WTC11 (cell line): ENCODE results near the gene RHOT1. TPM values are rescaled to one million over a fixed set of nuclear protein-coding genes. Genes with fewer than 3 reads are reported as not detected.

Experiments
- ATAC-seq: fragments of 200-7000 bp; cut with Tn5 transposase; 2 replicates; pipeline ENCODE4 v1.10.0; 2021; ENCODE audit warnings: mild to moderate bottlenecking, moderate library complexity
- CTCF ChIA-PET: fragments of 300-600 bp; sonication (Branson Sonifier 250); formaldehyde crosslinking; loops from one replicate; lab custom pipeline; 2021; ENCODE audit warnings: antibody characterized with exemption; lab: Charles Lee
- POLR2A ChIA-PET: fragments of 350-600 bp; sonication (Branson Sonifier 250); formaldehyde crosslinking; loops from one replicate; lab custom pipeline; 2021; ENCODE audit warnings: antibody characterized with exemption; lab: Charles Lee
- DNase-seq: peaks from one replicate; pipeline ENCODE4 v3.0.0; 2021; ENCODE audit warnings: low spot score
- H3K27ac Mint-ChIP-seq: 2 replicates; pipeline ENCODE4 v1.8.0; 2021; ENCODE audit warnings: mixed read lengths
- H3K27me3 Mint-ChIP-seq: 2 replicates; pipeline ENCODE4 v1.8.0; 2021; ENCODE audit warnings: low read depth, mild to moderate bottlenecking, moderate library complexity, mixed read lengths
- H3K36me3 Mint-ChIP-seq: 2 replicates; pipeline ENCODE4 v1.8.0; 2021; ENCODE audit warnings: mixed read lengths
- H3K4me1 Mint-ChIP-seq: 2 replicates; pipeline ENCODE4 v1.8.0; 2022; ENCODE audit warnings: mixed read lengths
- H3K4me3 Mint-ChIP-seq: 2 replicates; pipeline ENCODE4 v1.8.0; 2021; ENCODE audit warnings: mild to moderate bottlenecking, moderate library complexity, mixed read lengths
- H3K9me3 Mint-ChIP-seq: 2 replicates; pipeline ENCODE4 v1.8.0; 2021; ENCODE audit warnings: mixed read lengths
- ARID4B ChIP-seq: sonication (generic); formaldehyde crosslinking; IDR thresholded peaks from 2 replicates; pipeline ENCODE4 v1.8.0; 2023; ENCODE audit warnings: missing genetic modification reagents, mild to moderate bottlenecking, borderline replicate concordance
- CREB1 ChIP-seq: sonication (generic); formaldehyde crosslinking; IDR thresholded peaks from 2 replicates; pipeline ENCODE4 v1.8.0; 2023; ENCODE audit warnings: mild to moderate bottlenecking, missing genetic modification reagents
- CREM ChIP-seq: sonication (generic); formaldehyde crosslinking; IDR thresholded peaks from 2 replicates; pipeline ENCODE4 v1.8.1; 2022; ENCODE audit warnings: mild to moderate bottlenecking, missing genetic modification reagents, moderate library complexity
- E2F1 ChIP-seq: sonication (generic); formaldehyde crosslinking; IDR thresholded peaks from 2 replicates; pipeline ENCODE4 v1.8.0; 2022; ENCODE audit warnings: mild to moderate bottlenecking, missing genetic modification reagents
- E2F4 ChIP-seq: sonication (generic); formaldehyde crosslinking; IDR thresholded peaks from 2 replicates; pipeline ENCODE4 v1.8.1; 2022; ENCODE audit warnings: low read depth, mild to moderate bottlenecking, moderate library complexity, missing genetic modification reagents, borderline replicate concordance
- ELF4 ChIP-seq: sonication (generic); formaldehyde crosslinking; IDR thresholded peaks from 2 replicates; pipeline ENCODE4 v1.8.1; 2022; ENCODE audit warnings: low read depth, mild to moderate bottlenecking, moderate library complexity, missing genetic modification reagents
- ESRRA ChIP-seq: sonication (generic); formaldehyde crosslinking; IDR thresholded peaks from 2 replicates; pipeline ENCODE4 v1.8.1; 2022; ENCODE audit warnings: mild to moderate bottlenecking, missing genetic modification reagents, borderline replicate concordance
- ETV6 ChIP-seq: sonication (generic); formaldehyde crosslinking; IDR thresholded peaks from 2 replicates; pipeline ENCODE4 v1.8.1; 2022; ENCODE audit warnings: mild to moderate bottlenecking, missing genetic modification reagents
- MLX ChIP-seq: sonication (generic); formaldehyde crosslinking; IDR thresholded peaks from 2 replicates; pipeline ENCODE4 v1.8.1; 2023; ENCODE audit warnings: mild to moderate bottlenecking, missing genetic modification reagents, moderate library complexity
- NR2C2 ChIP-seq: sonication (generic); formaldehyde crosslinking; IDR thresholded peaks from 2 replicates; pipeline ENCODE4 v1.8.0; 2022; ENCODE audit warnings: mild to moderate bottlenecking, missing genetic modification reagents
- RORB ChIP-seq: fragments of 250-450 bp; sonication (Bioruptor Pico); IDR thresholded peaks from 2 replicates; pipeline ENCODE4 v1.9.0; 2021; ENCODE audit warnings: mild to moderate bottlenecking
- SMAD4 ChIP-seq: sonication (generic); formaldehyde crosslinking; IDR thresholded peaks from 2 replicates; pipeline ENCODE4 v1.8.0; 2022; ENCODE audit warnings: mild to moderate bottlenecking, missing genetic modification reagents
- TCF7 ChIP-seq: sonication (generic); formaldehyde crosslinking; IDR thresholded peaks from 2 replicates; pipeline ENCODE4 v1.8.0; 2022; ENCODE audit warnings: mild to moderate bottlenecking, low read depth, missing genetic modification reagents, moderate library complexity
- ZBTB21 ChIP-seq: sonication (generic); formaldehyde crosslinking; IDR thresholded peaks from 2 replicates; pipeline ENCODE4 v1.8.1; 2023; ENCODE audit warnings: mild to moderate bottlenecking, missing genetic modification reagents, borderline replicate concordance
- ZNF121 ChIP-seq: sonication (generic); formaldehyde crosslinking; IDR thresholded peaks from 2 replicates; pipeline ENCODE4 v1.8.0; 2023; ENCODE audit warnings: missing genetic modification reagents
- ZNF232 ChIP-seq: sonication (generic); formaldehyde crosslinking; IDR thresholded peaks from 2 replicates; pipeline ENCODE4 v1.8.0; 2022; ENCODE audit warnings: mild to moderate bottlenecking, missing genetic modification reagents
- ZNF263 ChIP-seq: sonication (generic); formaldehyde crosslinking; IDR thresholded peaks from 2 replicates; pipeline ENCODE4 v1.8.1; 2022; ENCODE audit warnings: low read depth, mild to moderate bottlenecking, moderate library complexity, missing genetic modification reagents
- ZNF281 ChIP-seq: sonication (generic); formaldehyde crosslinking; IDR thresholded peaks from 2 replicates; pipeline ENCODE4 v1.8.0; 2023; ENCODE audit warnings: mild to moderate bottlenecking, missing genetic modification reagents
- ZNF512 ChIP-seq: sonication (generic); formaldehyde crosslinking; IDR thresholded peaks from 2 replicates; pipeline ENCODE4 v1.8.1; 2022; ENCODE audit warnings: missing genetic modification reagents, borderline replicate concordance
- total RNA-seq: library from RNA; stranded (reverse); gene quantifications from 3 replicates; pipeline ENCODE4 v1.2.3, GENCODE V29; 2021

Gene RHOT1
- total RNA-seq, 1 experiment from 2014 or later, result 28.9 TPM

- ATAC-seq (no peak), DNase-seq (no peak)
- H3K27me3 Mint-ChIP-seq, result no peaks in the 10 kb centered on the region; the same call in 1 of the 2 replicates
- TF ChIP-seq NR2C2 (CRISPR knock-in tag), result no peak
- no peak for TF ChIP-seq SMAD4 (CRISPR knock-in tag)
- TF ChIP-seq ZBTB21, result no peak
- TF ChIP-seq E2F1 (CRISPR knock-in tag), result no peak
- no peak for TF ChIP-seq MLX
- TF ChIP-seq ZNF281 (CRISPR knock-in tag), result no peak
- TF ChIP-seq E2F4, result no peak
- no peak for TF ChIP-seq ZNF263 (CRISPR knock-in tag)
- TF ChIP-seq TCF7 (CRISPR knock-in tag), result no peak
- TF ChIP-seq ELF4 (CRISPR knock-in tag), result no peak
- TF ChIP-seq CREM (CRISPR knock-in tag), result no peak
- no peak for TF ChIP-seq ESRRA (CRISPR knock-in tag)
- TF ChIP-seq ETV6, result no peak
- TF ChIP-seq CREB1, result no peak
- no peak for TF ChIP-seq ZNF232
- no peak for TF ChIP-seq ZNF512 (CRISPR knock-in tag)
- TF ChIP-seq ARID4B (CRISPR knock-in tag), result no peak
- TF ChIP-seq RORB, result no peak
- TF ChIP-seq ZNF121 (CRISPR knock-in tag), result no peak
- ChIA-PET POLR2A (no interaction called here), CTCF (interaction anchor here (1.5 to 1.7 kb wide), 2 partner anchors 9 to 19 kb away, joined by 5 to 6 read pairs; no protein-coding TSS in a partner anchor)
- H3K4me1 Mint-ChIP-seq, result peaks cover 10% of the 10 kb centered on the region
- H3K4me3 Mint-ChIP-seq, result no peak overlapping the region
- H3K36me3 Mint-ChIP-seq, result no peaks in the 10 kb centered on the region
- H3K9me3 Mint-ChIP-seq, result no peaks in the 10 kb centered on the region
- H3K27ac Mint-ChIP-seq, result no peak overlapping the region
Measured at GRCh38 chr17:32120141-32120540, 22.2 kb upstream of the RHOT1 start.
